NCI-H128 (cell line): Measurements from ENCODE around the gene TMEM62.

Source experiments
- DNase-seq: peaks from one replicate; lab custom pipeline; 2025; ENCODE audit not compliant: unreplicated experiment; lab: John Stamatoyannopoulos, UW

TMEM62 gene

DNA sequence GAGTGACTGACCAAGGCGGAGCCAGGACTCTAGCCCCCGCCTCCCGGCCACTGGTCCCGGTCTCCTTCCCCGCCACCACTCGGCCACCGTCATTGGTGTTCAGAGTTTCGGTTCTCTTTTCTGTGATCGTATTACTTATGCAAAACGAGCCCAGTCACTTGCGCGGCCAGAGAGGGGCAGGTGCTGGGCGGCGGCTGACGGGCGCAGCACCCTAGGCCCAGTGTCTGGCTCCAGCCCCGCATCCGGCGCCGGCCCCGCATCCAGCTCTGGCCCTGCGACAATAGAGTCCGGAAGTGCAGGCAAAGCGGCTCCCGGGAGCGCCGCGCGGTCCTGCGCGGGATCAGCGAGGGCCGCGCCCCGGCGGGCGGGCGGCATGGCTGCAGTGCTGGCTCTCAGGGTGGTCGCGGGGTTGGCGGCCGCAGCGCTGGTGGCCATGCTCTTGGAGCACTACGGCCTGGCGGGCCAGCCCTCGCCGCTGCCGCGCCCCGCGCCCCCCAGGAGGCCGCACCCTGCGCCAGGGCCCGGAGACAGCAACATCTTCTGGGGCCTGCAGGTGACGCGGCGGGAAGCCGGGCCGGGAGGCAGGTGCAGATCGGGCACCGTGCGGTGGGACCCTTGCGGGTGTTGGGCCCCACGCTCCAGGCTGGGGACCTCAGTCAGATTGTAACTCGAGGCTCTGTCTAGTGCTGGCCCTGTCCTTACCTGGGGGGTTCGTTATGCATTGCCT lies at the start of gene TMEM62:
TSS of gene TMEM62 (plus strand) at position 157 of the 727 bp plus-strand sequence. CDS start at position 374, 217 bp downstream.
- no peak for DNase-seq

DNA sequence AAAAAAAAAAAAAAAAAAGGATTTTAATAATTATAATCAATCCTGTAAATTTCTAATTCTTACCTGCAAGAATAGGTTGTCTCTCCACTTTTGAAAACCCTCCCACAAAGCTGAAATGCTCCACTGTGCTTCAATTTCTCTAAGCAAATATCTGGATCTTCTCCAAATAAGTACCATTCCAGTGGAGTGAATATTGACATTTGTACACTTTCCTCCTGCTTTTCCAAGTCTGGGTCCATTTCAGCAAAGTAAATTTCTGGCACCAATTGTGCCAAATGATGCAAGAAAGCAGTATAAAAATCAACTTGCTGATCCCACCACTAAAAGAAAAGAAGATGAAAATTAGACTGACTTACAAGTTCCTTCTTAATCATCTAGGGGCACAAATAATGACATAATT lies 47.5 kb upstream of the TMEM62 start:
- no peak for DNase-seq

DNA sequence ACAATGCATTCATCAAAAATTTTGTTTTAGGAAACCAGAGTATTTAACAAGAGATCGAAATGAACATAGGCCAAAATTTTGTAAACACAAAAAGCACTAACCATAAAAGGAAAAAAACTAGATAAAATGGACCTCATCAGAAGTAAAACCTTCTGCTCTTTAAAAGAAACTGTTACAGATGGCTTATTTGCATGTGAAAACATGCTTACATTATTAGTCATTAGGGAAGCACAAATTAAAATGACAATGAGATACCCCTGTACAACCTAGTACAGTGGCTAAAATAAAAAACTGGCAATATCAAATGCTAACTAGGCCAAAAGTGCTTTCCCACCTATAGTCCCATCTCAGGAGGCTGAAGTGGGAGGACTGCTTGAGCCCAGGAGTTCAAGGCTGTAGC lies 46.8 kb upstream of the TMEM62 start:
- no peak for DNase-seq

DNA sequence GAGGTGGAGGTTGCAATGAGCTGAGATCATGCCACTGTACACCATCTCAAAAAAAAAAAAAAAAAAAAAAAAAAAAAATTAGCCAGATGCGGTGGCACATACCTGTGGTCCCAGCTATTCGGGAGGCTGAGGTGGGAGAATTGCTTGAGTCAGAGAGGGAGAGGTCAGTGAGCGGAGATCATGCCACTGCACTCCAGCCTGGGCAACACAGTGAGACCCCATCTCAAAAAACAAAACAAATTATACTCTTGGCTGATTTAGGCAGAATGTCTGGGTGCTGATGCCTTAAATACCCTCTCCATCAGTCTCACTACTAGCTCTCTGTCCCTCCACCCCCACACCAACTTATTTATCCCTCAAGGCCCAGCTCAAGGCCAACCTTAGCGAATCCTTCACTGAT lies 41.5 kb upstream of the TMEM62 start:
- no peak for DNase-seq

DNA sequence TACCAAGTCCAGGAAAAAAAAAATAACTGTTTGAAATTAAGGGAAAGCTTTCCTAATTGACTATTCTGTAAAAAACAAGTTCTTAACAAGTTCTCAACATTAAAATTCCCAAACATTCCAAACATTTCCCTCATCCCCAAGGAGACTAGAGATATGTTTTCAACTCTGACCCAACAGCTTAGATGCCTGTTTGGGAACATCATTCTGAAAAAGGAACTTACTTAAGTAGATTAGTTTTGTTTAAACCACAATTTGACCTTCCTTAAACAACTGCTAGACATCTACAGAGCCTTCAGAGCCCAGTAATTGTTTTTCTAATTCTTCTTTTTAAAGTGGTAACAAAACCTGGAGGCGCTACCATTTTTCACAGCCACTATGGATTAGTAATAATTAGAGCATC lies 40.4 kb upstream of the TMEM62 start:
- DNase-seq, result no peak

DNA sequence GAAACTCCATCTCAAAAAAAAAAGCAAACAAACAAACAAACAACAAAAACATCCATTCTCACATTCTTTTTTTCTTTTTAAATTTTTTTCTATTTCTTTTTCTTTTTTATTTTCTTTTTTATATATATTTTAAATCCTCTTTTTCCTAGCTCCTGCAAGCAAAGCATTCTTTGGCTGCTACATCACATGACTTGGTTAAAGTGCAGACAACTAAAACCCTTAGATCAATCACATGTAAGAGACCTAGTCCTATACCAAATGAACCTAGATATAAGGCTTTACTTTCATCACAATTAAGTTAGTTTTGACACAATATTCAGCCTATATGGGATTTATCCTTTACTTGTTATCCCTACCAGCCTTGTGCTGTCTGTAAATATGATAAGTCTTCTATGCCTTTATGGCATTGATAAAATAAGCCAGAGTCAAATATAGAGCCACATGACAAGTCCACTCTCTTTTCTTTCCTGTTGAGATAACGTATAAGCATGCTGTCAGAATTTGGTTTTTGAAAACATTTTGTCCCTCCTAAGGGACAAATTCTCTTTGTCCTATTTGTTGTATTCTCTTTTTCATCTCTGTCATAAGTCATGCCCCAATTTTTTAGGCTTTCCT lies 38.9 kb upstream of the TMEM62 start:
- no peak for DNase-seq

DNA sequence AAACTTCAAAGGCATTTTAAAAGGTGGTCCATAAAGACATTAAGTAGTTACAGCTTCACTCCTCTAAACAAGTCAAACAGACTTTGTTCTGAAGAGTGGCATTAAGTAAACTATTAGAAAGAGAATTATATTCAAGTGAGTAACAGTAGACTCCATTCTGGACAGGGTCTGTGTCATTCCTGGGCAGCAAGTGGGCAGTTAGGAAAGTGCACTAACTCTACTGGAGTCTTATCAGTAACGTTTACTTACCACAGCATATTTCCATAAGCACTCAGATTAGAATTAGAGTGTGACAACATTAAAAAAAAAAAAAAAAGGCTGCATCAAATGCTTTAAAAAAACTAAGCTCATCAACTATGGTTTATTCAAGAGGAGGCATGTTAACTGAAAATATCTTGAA lies 38.1 kb upstream of the TMEM62 start:
- no peak for DNase-seq

DNA sequence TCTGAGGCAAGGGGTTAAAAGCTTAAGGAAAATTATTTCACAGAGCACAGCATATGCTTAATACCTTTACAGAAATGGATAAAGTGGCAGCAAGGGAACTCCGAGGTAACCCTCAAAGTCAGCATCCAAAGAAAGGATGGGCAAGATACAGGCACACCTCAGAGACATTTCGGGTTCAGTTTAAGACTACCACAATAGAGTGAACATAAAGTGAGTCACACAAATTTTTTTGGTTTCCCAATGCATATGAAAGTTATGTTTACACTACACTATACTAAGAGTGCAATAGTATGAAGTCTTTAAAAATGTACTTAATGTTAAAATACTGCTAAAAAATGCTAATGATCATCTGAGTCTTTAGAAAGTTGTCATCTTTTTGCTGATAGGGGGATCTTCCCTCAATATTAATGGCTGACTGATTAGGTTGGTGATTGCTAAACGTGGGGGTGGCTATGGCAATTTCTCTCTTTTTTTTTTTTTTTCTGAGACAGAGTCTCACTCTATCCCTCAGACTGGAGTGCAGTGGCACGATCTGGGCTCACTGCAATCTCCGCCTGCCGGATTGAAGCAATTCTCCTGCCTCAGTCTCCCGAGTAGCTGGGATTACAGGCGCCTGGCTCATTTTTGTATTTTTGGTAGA lies 37.6 kb upstream of the TMEM62 start:
- no peak for DNase-seq

DNA sequence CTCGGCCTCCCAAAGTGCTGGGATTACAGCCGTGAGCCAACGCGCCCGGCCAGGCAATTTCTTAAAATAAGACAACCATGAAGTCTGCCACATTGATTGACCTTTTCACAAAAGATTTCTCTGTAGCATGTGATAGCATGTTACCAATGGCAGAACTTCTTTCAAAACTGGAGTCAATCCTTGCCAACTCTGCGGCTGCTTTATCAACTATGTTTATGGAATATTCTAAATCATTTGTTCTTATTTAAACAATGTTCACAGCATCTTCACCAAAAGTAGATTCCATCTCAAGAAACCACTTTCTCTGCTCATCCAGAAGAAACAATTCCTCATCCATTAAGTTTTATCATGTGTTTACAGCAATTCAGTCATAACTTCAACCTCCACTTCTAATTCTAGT lies 37.0 kb upstream of the TMEM62 start:
- DNase-seq, result no peak

DNA sequence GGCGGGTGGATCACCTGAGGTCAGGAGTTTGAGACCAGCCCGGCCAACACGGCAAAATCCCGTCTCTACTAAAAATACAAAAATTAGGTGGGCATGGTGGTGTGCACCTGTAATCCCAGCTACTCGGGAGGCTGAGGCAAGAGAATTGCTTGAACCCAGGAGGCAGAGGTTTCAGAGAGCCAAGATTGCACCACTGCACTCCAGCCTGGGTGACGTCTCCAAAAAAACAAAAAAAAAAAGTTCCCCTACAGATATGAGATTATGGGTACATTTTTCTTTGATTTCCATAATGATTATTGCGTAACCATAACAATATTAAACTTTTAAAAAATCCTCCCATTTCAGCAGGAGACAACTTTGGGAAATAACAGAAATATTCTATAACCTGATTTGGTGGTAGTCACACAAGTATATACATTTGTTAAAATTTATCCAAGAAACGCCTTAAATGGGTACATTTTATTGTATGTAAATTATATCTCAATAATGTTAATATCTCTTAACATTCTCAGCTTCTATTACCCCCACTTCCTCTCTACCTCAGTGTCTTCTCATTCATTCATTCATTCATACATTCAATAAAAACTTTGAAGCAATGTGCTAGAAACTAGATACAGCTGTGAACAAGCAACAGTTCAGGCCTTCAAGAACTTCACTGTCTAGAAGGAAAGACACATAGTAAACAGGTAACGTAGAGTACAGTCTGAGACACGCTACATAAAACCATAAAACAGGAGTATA lies 34.1 kb upstream of the TMEM62 start:
- DNase-seq, result no peak

DNA sequence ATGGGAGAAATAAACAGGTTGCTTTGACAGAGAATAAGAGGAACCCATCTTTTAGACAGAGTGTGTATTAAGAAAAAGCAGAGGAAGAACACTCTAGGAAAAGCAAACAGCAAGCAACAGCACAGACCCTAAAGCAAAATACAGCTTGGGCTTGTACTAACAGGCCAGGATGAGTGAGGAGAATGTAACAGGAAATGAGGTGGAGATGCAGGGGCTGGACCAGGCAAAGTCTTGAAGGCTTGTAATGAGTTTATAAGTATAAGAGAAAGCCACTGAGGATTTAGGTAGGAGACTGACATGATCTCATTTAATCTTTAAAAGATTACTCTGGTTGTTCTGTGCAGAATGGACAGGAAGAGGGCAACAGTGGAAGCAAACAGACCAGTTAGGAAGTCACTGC lies 32.4 kb upstream of the TMEM62 start:
- DNase-seq, result no peak

DNA sequence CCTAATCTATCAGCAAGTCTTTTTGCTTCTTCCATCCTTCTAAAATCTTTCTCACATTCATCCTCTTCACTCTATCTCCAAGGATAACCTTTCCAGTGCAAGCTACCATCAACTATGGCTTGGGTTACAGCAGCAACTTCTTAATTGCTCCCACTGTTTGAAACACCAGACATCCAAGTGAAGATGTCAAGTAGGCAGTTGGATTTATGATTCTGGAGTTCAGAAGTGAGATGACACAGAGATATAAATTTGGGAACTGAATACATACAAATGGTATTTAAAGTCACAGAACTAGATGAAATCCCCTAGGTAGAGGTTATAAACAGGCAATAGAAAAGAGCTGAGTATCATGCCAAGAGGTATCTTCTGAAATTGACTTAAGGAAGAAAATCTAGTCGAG lies 31.2 kb upstream of the TMEM62 start:
- DNase-seq, result no peak

DNA sequence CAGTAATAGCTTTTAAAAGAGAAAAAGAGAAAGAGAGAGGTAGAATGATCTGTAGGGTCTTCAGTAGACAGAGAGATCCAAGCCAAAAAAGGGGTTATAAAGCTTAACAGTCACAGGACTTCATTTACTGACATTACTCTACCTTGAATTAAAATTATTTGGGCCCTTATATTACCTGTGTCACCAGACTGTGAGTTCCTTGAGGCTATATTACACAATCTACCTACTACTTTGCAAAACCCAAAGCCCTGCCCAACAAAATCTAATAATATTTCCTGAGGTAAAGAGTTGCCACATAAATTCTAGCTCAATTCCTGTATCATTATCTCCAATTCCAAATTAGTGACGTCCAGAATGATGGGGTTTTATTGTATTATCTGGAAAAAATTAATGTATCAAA lies 29.5 kb upstream of the TMEM62 start:
- no peak for DNase-seq

DNA sequence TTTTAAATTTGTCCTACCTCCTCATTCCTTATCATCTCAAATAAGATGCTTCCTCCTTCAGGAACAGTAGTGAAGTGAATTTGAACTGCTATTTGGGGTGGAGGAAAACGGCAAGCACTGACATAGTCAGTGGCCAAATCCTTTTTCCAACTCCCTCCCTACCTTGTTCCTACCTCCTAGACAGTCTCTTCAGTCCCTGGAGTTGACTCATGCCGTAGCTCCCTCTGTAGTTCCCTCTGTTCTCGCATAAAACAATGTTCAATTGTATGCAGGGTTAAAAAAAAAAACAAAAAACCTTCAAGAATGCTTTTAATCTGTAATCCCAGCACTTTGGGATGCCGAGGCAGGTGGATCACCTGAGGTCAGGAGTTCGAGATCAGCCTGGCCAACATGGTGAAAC lies 29.0 kb upstream of the TMEM62 start:
- no peak for DNase-seq

DNA sequence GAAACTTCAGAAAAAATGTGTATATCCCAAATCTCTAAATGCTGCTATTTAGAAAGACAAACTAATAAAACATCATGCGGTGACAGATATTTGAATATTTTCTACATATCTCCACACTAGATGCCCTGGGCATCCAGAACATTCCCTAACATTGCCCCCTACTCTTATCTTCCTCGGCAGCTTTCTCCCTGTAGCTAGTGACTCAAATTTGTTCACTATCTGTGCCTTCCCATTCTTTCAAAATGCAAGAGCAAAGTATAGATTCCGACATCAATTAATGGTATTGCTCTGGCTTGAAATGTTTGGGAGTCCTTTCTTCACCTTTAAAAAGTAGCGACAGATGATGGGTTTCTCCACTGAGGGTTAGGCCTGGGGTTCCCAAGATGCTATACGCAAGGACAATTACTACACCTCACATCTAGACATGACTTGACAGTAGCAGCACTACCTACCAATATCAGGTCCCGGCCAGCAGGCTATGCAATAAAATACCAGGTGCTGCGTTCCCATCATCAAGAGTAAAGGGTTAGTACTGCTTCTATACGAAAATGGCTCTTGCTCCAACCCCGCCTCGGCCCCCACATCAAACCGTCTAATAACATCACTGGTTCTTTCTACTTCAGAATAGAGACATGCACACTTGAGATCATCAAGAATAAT lies 28.2 kb upstream of the TMEM62 start:
- no peak for DNase-seq

DNA sequence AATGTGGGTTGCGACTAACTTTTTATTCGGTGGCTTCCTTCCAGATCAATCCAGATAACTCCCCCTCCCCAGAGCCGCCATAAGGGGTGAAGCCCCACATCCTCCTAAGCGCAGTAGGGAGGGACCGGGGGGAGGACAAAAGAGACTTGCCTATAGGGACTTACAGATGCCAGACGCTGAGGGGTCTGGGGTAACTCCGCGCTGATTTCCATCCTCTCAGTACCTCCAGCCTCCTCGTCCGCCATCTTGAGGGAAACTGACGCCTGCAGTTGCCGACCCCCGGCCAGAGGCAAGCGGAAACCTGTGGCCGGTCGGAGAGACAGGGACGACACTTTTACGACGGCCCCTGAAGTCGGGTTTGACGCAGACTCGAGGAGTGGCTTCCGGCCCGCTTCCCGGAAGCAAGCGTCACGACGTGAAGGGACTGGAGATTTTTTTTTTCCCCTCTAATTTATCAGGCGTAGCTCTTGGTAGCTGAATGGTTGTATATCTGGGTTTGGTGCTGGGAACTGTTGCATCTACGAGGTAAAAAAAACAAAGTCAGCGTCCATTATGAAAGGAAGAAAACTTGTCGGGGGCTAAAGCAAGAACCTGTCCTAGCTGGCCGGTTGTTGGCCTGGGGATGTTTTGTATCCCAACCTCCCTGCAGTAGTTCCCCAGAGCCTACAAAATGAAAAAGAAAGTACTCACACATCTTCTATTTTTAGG lies 27.5 kb upstream of the TMEM62 start, which contains the start of gene UBR1:
TSS of gene UBR1 (minus strand) at position 261 of the 708 bp plus-strand sequence. CDS start at position 245, 16 bp downstream.
- DNase-seq, result peak; percentile 60

DNA sequence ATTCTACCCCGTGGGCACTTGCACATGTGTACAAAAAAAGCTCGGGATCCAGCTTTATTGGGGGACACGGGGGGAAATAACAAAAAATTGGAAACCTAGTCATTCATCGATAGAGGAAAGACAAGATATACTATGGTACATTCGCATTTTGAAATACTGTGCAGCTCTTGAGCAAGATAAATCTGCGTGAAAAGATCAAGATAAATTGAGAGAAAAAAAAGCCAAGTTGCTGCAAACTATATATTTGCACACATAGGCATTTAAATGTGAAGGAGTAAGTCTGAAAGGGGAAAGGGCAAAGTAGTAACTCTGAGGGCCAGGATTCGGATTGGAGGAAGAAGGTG lies 26.9 kb upstream of the TMEM62 start:
- DNase-seq, result no peak

DNA sequence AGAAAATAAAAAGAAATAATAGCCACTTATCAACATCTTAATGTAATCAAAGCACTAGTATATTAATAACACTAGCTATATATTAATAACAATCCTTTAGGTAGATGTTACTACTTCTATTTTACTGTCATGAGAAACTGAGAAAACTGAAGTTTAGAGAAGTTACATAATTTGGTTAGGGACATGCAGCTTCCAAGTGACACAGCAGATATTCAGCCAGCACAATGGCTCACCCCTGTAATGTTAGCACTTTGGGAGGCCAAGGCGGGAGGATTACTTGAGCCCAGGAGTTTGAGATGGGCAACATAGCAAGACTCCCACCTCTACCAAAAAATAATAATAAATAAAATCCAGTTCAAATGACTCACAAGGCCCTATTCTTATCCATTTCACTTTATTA lies 25.6 kb upstream of the TMEM62 start:
- no peak for DNase-seq

DNA sequence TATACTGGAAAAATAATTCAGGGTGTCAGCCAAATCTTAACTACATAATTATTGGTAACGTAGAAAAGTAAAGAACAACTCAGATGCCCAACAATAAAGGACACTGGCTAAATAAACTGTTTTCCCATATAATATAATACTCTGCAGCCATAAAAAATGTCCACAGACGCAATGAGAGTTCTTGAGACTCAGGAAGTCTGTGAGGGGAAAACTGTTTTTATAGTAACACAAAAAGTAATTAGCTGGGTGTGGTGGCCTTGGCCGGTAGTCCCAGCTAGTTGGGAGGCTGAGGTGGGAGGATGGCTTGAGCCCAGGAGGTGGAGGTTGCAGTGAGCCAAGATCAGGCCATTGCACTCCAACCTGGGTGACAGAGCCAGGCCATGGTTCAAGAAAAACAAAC lies 22.0 kb upstream of the TMEM62 start:
- no peak for DNase-seq

DNA sequence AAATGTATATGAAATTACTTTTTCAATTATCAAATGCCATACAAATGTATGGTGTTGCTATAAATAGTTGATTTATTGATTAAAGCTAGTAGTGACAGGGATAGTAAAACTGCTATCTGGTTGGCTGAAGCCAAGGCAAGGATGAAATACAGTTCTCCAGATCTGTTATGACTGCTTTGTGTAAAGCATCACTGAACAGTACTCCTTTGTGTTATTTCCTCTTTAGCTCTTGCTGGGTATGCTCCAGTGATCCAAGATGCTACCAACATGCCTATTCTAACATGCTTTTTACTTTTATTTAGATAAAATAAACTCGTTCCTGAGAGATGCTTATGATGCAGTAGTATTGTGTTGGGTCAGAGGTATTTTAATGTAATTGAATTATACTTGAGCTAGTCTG lies 15.1 kb upstream of the TMEM62 start:
- DNase-seq, result no peak

DNA sequence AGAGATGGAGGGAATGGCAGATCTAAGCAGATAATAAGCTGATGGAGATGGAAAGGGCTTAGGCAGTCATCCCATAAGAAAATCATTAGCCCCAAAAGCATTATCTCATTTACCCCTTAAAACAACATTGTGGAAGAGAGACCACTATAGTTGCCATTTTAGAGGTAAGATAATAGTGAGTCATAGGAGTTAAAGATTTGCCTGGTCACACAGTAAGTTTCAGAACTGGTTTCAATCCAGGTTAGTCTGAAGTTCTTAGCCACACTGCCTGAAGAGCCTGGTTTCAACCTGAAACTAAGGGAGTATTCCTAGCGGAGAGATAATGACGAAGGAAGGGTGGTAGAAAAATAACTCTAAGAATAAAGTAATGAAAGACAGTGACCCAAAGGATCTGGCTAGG lies 14.6 kb upstream of the TMEM62 start:
- no peak for DNase-seq
